H9 (cell line): Measurements from ENCODE around the gene STXBP1. TPM values are rescaled to one million over a fixed set of nuclear protein-coding genes. Genes with fewer than 3 reads are reported as not detected.

Source experiments
- DNase-seq: peaks from one replicate; pipeline ENCODE4 v3.0.0-alpha.2; 2017
- H2AFZ ChIP-seq: one replicate; pipeline ENCODE4 v1.6.1; 2013; ENCODE audit warnings: mild to moderate bottlenecking, low read length, control low read depth, moderate library complexity
- H2AK5ac ChIP-seq: 2 replicates; pipeline ENCODE4 v1.6.1; 2013; ENCODE audit warnings: low read length, control low read depth, mixed read lengths; ENCODE audit not compliant: insufficient read length
- H2BK120ac ChIP-seq: one replicate; pipeline ENCODE4 v1.6.1; 2013; ENCODE audit warnings: low read depth, mild to moderate bottlenecking, low read length, control low read depth, inconsistent platforms; ENCODE audit not compliant: poor library complexity, severe bottlenecking
- H2BK12ac ChIP-seq: 2 replicates; pipeline ENCODE4 v1.6.1; 2013; ENCODE audit warnings: low read length, control low read depth, mixed read lengths, low read depth; ENCODE audit not compliant: insufficient read length
- H2BK15ac ChIP-seq: 2 replicates; pipeline ENCODE4 v1.6.1; 2013; ENCODE audit warnings: low read depth, low read length, control low read depth
- H2BK20ac ChIP-seq: one replicate; pipeline ENCODE4 v1.6.1; 2013; ENCODE audit warnings: low read depth, mild to moderate bottlenecking, low read length, control low read depth, inconsistent platforms; ENCODE audit not compliant: poor library complexity, severe bottlenecking
- H2BK5ac ChIP-seq: 2 replicates; pipeline ENCODE4 v1.6.1; 2013; ENCODE audit warnings: low read length, control low read depth, mixed read lengths; ENCODE audit not compliant: insufficient read length
- H3K14ac ChIP-seq: 2 replicates; pipeline ENCODE4 v1.6.1; 2013; ENCODE audit warnings: low read length, control low read depth; ENCODE audit not compliant: insufficient read depth
- H3K18ac ChIP-seq: 2 replicates; pipeline ENCODE4 v1.6.1; 2013; ENCODE audit warnings: low read depth, mild to moderate bottlenecking, mixed read lengths, low read length, control low read depth; ENCODE audit not compliant: insufficient read length
- H3K23ac ChIP-seq: 2 replicates; pipeline ENCODE4 v1.6.1; 2013; ENCODE audit warnings: low read length, control low read depth, mixed read lengths, low read depth; ENCODE audit not compliant: insufficient read length
- H3K23me2 ChIP-seq: 2 replicates; pipeline ENCODE4 v1.6.1; 2013; ENCODE audit warnings: low read depth, mild to moderate bottlenecking, mixed read lengths, low read length, control low read depth; ENCODE audit not compliant: insufficient read length, poor library complexity, severe bottlenecking
- H3K27ac ChIP-seq: 2 replicates; pipeline ENCODE4 v1.5.1; 2013; ENCODE audit warnings: low read length, control low read depth, mixed read lengths, low read depth; ENCODE audit not compliant: insufficient read length
- H3K27me3 ChIP-seq: 2 replicates; pipeline ENCODE4 v1.6.1; 2013; ENCODE audit warnings: low read length, control low read depth, inconsistent platforms; ENCODE audit not compliant: insufficient read depth
- H3K4ac ChIP-seq: 2 replicates; pipeline ENCODE4 v1.6.1; 2013; ENCODE audit warnings: low read depth, mild to moderate bottlenecking, control low read depth, inconsistent platforms, low read length, moderate library complexity
- H3K4me1 ChIP-seq: 2 replicates; pipeline ENCODE4 v1.6.1; 2013; ENCODE audit warnings: low read length, control low read depth, inconsistent platforms; ENCODE audit not compliant: insufficient read depth
- H3K4me2 ChIP-seq: 2 replicates; pipeline ENCODE4 v1.6.1; 2013; ENCODE audit warnings: low read length, control low read depth, mixed read lengths; ENCODE audit not compliant: insufficient read length, insufficient read depth
- H3K56ac ChIP-seq: 2 replicates; pipeline ENCODE4 v1.6.1; 2013; ENCODE audit warnings: low read depth, mild to moderate bottlenecking, mixed read lengths, low read length, control low read depth; ENCODE audit not compliant: insufficient read length
- H3K79me1 ChIP-seq: 2 replicates; pipeline ENCODE4 v1.6.1; 2013; ENCODE audit warnings: low read depth, mild to moderate bottlenecking, moderate library complexity, low read length, control low read depth, inconsistent platforms; ENCODE audit not compliant: insufficient read depth, poor library complexity, severe bottlenecking
- H3K79me2 ChIP-seq: 2 replicates; pipeline ENCODE4 v1.6.1; 2013; ENCODE audit warnings: low read length, control low read depth, inconsistent platforms; ENCODE audit not compliant: insufficient read depth
- H3K9ac ChIP-seq: 2 replicates; pipeline ENCODE4 v1.6.1; 2013; ENCODE audit warnings: low read length, control low read depth, mixed read lengths; ENCODE audit not compliant: insufficient read length; ENCODE audit errors: extremely low read depth
- H3K9me3 ChIP-seq: one replicate; pipeline ENCODE4 v1.6.1; 2013; ENCODE audit warnings: low read depth, low read length, inconsistent platforms; ENCODE audit not compliant: control insufficient read depth
- H3T11ph ChIP-seq: one replicate; pipeline ENCODE4 v1.6.1; 2013; ENCODE audit warnings: mild to moderate bottlenecking, low read length, control low read depth, inconsistent platforms
- H4K20me1 ChIP-seq: one replicate; pipeline ENCODE4 v1.6.1; 2013; ENCODE audit not compliant: control insufficient read depth, insufficient read length, insufficient read depth
- H4K5ac ChIP-seq: 2 replicates; pipeline ENCODE4 v1.6.1; 2013; ENCODE audit warnings: low read depth, mild to moderate bottlenecking, mixed read lengths, low read length, control low read depth; ENCODE audit not compliant: insufficient read length
- H4K8ac ChIP-seq: replicated peaks from 2 replicates; pipeline ENCODE4 v1.6.1; 2013; ENCODE audit warnings: low read length, control low read depth, mixed read lengths, low read depth; ENCODE audit not compliant: insufficient read length
- H4K91ac ChIP-seq: 2 replicates; pipeline ENCODE4 v1.6.1; 2013; ENCODE audit warnings: low read depth, mild to moderate bottlenecking, moderate library complexity, mixed read lengths, low read length, control low read depth; ENCODE audit not compliant: insufficient read length
- H3K27ac Mint-ChIP-seq, 3 experiments: 2 replicates in 2 of 3; 3 replicates in 1 of 3; pipeline ENCODE4 v1.8.0; 2020 to 2021; ENCODE audit warnings: mixed read lengths in 3 of 3, mild to moderate bottlenecking in 1 of 3, moderate library complexity in 1 of 3
- H3K27me3 Mint-ChIP-seq: 2 replicates; pipeline ENCODE4 v1.8.0; 2021; ENCODE audit warnings: low read depth, mild to moderate bottlenecking, moderate library complexity, mixed read lengths
- H3K36me3 Mint-ChIP-seq, 3 experiments: 2 replicates in 2 of 3; 3 replicates in 1 of 3; pipeline ENCODE4 v1.8.0; 2020 to 2021; ENCODE audit warnings: low read depth in 3 of 3, mixed read lengths in 3 of 3; ENCODE audit not compliant: insufficient read depth in 1 of 3
- H3K4me1 Mint-ChIP-seq, 2 experiments: 2 replicates each; pipeline ENCODE4 v1.8.0; 2020; ENCODE audit warnings: mixed read lengths in 2 of 2
- H3K4me3 Mint-ChIP-seq, 2 experiments: 2 replicates in 1 of 2; 3 replicates in 1 of 2; pipeline ENCODE4 v1.8.0; 2020 to 2021; ENCODE audit warnings: mild to moderate bottlenecking in 2 of 2, mixed read lengths in 2 of 2, moderate library complexity in 1 of 2
- H3K9me3 Mint-ChIP-seq, 2 experiments: 2 replicates in 1 of 2; 3 replicates in 1 of 2; pipeline ENCODE4 v1.8.0; 2020; ENCODE audit warnings: mild to moderate bottlenecking in 2 of 2, mixed read lengths in 2 of 2, moderate library complexity in 1 of 2
- WGBS: extraction: QIAGEN DNeasy Blood & Tissue Kit; methylation state at CpG from one replicate; pipeline ENCODE4 v1.1.7; 2013; ENCODE audit warnings: missing lambda C conversion rate, low lambda C conversion rate, mixed read lengths; ENCODE audit not compliant: insufficient read length; ENCODE audit errors: extremely low coverage; 5-methylcytosine and 5-hydroxymethylcytosine counted together
- total RNA-seq: library from RNA; stranded (reverse); gene quantifications from 2 replicates; pipeline ENCODE4 v1.2.1, GENCODE V29; 2021
- TF ChIP-seq, protein P1 (sequence below): fragments of 200-600 bp; sonication (generic); conservative IDR thresholded peaks from 3 replicates; pipeline ENCODE4 v1.8.0; 2021; ENCODE audit warnings: antibody characterized with exemption, mild to moderate bottlenecking

The STXBP1 gene
- total RNA-seq, 1 experiment from 2014 or later: 22.3 TPM

DNA sequence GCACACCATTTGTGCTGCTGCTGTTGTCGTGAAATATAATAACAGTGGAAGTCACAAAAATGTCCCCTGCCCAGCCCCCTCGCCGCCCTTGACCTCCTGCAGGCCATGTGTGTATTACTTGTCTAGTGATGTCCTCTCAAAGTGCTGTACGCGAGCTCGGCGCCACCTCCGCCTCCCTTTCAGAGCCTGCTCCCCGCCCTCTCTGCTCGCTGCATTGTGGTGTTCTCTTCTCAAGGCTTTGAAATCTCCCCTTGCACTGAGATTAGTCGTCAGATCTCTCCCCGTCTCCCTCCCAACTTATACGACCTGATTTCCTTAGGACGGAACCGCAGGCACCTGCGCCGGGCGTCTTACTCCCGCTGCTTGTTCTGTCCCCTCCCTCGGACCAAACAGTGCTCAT, 80.0 kb downstream of the STXBP1 start:
- Histone ChIP-seq H3K23ac (no peak overlapping the region), H2AK5ac (no peak overlapping the region), H3K79me1 (no peaks in the 10 kb centered on the region), H3K18ac (no peak overlapping the region), H3K9me3 (no peaks in the 10 kb centered on the region), H3K23me2 (no peaks in the 10 kb centered on the region), H3K9ac (no peak overlapping the region), H3K14ac (no peak overlapping the region), H3K4me2 (no peak overlapping the region), H3K4me1 (no peaks in the 10 kb centered on the region), H2BK20ac (no peak overlapping the region), H3K56ac (no peak overlapping the region), H3K27me3 (no peaks in the 10 kb centered on the region), H3K4ac (no peak overlapping the region), H2BK5ac (no peak overlapping the region), H4K5ac (no peak overlapping the region), H2BK120ac (no peak overlapping the region), H2BK15ac (no peak overlapping the region), H2AFZ (no peak overlapping the region), H4K91ac (no peak overlapping the region), H3K79me2 (no peaks in the 10 kb centered on the region), H3T11ph (no peak overlapping the region), H3K27ac (no peak overlapping the region), H2BK12ac (no peak overlapping the region), H4K8ac (no peak overlapping the region), H4K20me1 (no peaks in the 10 kb centered on the region)
- Mint-ChIP-seq H3K4me3 (no peak overlapping the region), H3K27me3 (no peaks in the 10 kb centered on the region), H3K4me1 (no peaks in the 10 kb centered on the region), H3K9me3 (no peaks in the 10 kb centered on the region; a peak in 1 of 5 replicates), H3K36me3 (peaks cover 18 to 30% (median 26%) of the 10 kb centered on the region in 3 experiments; a peak in 6 of 7 replicates), H3K27ac (peak overlapping the region in 1 of 3 experiments; percentile 38; a peak in 1 of 7 replicates)
- TF ChIP-seq, protein P1, sequence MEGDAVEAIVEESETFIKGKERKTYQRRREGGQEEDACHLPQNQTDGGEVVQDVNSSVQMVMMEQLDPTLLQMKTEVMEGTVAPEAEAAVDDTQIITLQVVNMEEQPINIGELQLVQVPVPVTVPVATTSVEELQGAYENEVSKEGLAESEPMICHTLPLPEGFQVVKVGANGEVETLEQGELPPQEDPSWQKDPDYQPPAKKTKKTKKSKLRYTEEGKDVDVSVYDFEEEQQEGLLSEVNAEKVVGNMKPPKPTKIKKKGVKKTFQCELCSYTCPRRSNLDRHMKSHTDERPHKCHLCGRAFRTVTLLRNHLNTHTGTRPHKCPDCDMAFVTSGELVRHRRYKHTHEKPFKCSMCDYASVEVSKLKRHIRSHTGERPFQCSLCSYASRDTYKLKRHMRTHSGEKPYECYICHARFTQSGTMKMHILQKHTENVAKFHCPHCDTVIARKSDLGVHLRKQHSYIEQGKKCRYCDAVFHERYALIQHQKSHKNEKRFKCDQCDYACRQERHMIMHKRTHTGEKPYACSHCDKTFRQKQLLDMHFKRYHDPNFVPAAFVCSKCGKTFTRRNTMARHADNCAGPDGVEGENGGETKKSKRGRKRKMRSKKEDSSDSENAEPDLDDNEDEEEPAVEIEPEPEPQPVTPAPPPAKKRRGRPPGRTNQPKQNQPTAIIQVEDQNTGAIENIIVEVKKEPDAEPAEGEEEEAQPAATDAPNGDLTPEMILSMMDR: no peak
- WGBS: no CpG with 5 or more reads among the region's 20 CpGs
- no peak for DNase-seq
